ENCODE data around the gene LCN2.

GRCh38 chr9:128155736-128156500 is 6.7 kb downstream of the LCN2 start:
- TF ChIP-seq EZH2 (IDR thresholded peaks at IDR 0.05; ENCODE audit: insufficient read depth, poor library complexity, severe bottlenecking) (no peak), EZH2phosphoT487 (IDR thresholded peaks at IDR 0.05; ENCODE audit: insufficient read depth, low read depth) (no peak)

All from GM23248 (cell line).